Measurements from ENCODE around the gene DHX58. TPM values are rescaled to one million over a fixed set of nuclear protein-coding genes. Genes with fewer than 3 reads are reported as not detected.
A peak's percentile ranks its signal among the peaks of the same experiment; 100 is the strongest.

DHX58 gene
- polyA plus RNA-seq, 1 of the 3 experiments (the other 2 are of a cell fraction) = 1.2 TPM

DNA sequence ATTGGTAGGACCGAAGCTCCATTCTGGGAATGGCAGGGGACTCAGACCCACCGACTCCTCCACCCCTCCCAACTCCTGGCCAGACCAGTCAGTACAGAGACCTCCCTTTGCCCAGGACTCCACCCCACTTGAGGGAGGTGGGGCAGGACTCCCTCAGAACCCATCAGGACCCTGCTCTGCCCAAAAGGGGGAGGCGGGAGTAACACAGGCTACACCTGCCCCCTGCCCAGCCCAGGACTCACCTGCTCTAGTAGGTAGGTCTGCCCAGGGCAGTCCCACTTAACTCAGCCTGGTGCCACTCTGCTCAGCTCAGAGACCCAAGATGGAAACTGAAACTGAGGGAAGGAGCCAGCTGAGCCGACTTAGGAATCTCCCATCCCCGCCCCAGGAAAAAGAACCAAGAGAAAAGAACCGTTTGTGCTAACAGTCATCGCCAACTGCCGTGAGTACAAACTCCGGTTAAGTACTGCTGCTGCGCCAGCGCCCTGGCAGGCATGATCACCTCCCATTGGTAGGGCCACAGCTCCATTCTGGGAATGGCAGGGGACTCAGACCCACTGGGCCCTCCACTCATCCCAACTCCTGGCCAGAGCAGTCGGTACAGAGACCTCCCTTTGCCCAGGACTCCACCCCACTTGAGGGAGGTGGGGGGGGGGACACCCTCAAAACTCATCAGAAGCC, 503 bp downstream of the DHX58 start:
- Histone ChIP-seq H3K27me3 (ENCODE audit: insufficient read depth) (no peaks in the 10 kb centered on the region), H3K4me2 (no peak overlapping the region), H3K4me3 (ENCODE audit: low read depth in 2 of 2, low read length in 1 of 2) (no peak overlapping the region), H3K36me3 (replicated peaks in 1 of 2; ENCODE audit: control insufficient read depth in 1 of 2, insufficient read depth in 2 of 2, low read length in 1 of 2) (peaks cover 5 to 24% of the 10 kb centered on the region in 2 experiments), H3K9me3 (no peaks in the 10 kb centered on the region), H3K9me2 (no peaks in the 10 kb centered on the region), H4K20me1 (ENCODE audit: insufficient read depth) (no peaks in the 10 kb centered on the region), H3K9ac (no peak overlapping the region), H3K79me2 (ENCODE audit: insufficient read depth) (no peaks in the 10 kb centered on the region), H2AFZ (ENCODE audit: low read depth) (no peak overlapping the region), H3K4me1 (ENCODE audit: control insufficient read depth in 1 of 2, insufficient read depth in 2 of 2, low read depth in 1 of 2, low read length in 1 of 2) (peaks cover 0 to 11% of the 10 kb centered on the region in 2 experiments; a peak in 1 of 4 replicates), H3F3A (replicated peaks; ENCODE audit: insufficient read depth) (no peaks in the 10 kb centered on the region), H3K27ac (ENCODE audit: low read depth in 2 of 2, low read length in 1 of 2) (no peak overlapping the region)
- TF ChIP-seq RFX5 (IDR thresholded peaks at IDR 0.05; ENCODE audit: low read length) = no peak
- TF ChIP-seq, protein P1, sequence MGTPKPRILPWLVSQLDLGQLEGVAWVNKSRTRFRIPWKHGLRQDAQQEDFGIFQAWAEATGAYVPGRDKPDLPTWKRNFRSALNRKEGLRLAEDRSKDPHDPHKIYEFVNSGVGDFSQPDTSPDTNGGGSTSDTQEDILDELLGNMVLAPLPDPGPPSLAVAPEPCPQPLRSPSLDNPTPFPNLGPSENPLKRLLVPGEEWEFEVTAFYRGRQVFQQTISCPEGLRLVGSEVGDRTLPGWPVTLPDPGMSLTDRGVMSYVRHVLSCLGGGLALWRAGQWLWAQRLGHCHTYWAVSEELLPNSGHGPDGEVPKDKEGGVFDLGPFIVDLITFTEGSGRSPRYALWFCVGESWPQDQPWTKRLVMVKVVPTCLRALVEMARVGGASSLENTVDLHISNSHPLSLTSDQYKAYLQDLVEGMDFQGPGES (IDR thresholded peaks at IDR 0.05; ENCODE audit: low read depth, low read length) = no peak
- no peak for TF ChIP-seq RCOR1 (IDR thresholded peaks at IDR 0.05; ENCODE audit: low read length)
- no peak for TF ChIP-seq RXRA (IDR thresholded peaks at IDR 0.05; ENCODE audit: borderline replicate concordance, low read depth)
- TF ChIP-seq SIN3A (IDR thresholded peaks at IDR 0.05; ENCODE audit: borderline replicate concordance, low read depth, low read length) = no peak
- no peak for TF ChIP-seq ELF1 (IDR thresholded peaks at IDR 0.05)
- WGBS (ENCODE audit: low lambda C conversion rate) = 87% methylated on average over 5 of the region's 12 CpGs
- DNase-seq = no peak
- CTCF ChIA-PET = interaction anchor here (1.5 to 29.9 kb wide), 6 partner anchors 9 to 152 kb away, joined by 3 to 496 read pairs (median 9); partner anchors contain the start of genes DNAJC7, KAT2A and NKIRAS2
- POLR2A ChIA-PET = no interaction called here

DNA sequence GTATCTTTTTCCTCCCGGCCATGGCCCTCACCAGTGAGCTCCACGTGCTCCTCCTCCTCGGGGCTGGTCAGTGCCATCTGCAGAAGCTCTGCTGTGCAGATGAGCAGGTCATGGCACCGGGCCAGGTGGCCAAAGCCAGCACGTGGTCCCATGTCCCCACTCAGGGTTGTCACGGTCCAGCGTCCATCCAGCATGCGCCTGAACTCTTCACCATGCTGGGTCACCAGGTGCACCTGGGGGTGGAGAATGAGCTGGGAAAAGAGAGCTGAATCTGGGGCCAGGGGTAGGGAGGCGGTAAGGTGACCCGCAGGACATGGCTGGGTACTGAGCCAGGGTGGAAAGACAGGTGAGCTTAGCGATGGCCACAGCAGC, 1.3 kb downstream of the DHX58 start:
- 72% methylated on average over 7 of the region's 11 CpGs for WGBS (ENCODE audit: low lambda C conversion rate)
- POLR2A ChIA-PET = no interaction called here
- TF ChIP-seq GATA2 (CRISPR knock-in tag; IDR thresholded peaks at IDR 0.05) (no peak), TEAD4 (IDR thresholded peaks at IDR 0.05; ENCODE audit: borderline replicate concordance, insufficient read depth) (no peak), CHD2 (IDR thresholded peaks at IDR 0.05; ENCODE audit: low read length, partially characterized antibody) (no peak), POLR2AphosphoS5 (IDR thresholded peaks at IDR 0.05; ENCODE audit: low read depth, low read length) (no peak), EZH2phosphoT487 (IDR thresholded peaks at IDR 0.05; ENCODE audit: borderline replicate concordance, low read depth) (no peak), MEF2A (IDR thresholded peaks at IDR 0.05; ENCODE audit: borderline replicate concordance, low read depth) (no peak)
- TF ChIP-seq, protein P2, sequence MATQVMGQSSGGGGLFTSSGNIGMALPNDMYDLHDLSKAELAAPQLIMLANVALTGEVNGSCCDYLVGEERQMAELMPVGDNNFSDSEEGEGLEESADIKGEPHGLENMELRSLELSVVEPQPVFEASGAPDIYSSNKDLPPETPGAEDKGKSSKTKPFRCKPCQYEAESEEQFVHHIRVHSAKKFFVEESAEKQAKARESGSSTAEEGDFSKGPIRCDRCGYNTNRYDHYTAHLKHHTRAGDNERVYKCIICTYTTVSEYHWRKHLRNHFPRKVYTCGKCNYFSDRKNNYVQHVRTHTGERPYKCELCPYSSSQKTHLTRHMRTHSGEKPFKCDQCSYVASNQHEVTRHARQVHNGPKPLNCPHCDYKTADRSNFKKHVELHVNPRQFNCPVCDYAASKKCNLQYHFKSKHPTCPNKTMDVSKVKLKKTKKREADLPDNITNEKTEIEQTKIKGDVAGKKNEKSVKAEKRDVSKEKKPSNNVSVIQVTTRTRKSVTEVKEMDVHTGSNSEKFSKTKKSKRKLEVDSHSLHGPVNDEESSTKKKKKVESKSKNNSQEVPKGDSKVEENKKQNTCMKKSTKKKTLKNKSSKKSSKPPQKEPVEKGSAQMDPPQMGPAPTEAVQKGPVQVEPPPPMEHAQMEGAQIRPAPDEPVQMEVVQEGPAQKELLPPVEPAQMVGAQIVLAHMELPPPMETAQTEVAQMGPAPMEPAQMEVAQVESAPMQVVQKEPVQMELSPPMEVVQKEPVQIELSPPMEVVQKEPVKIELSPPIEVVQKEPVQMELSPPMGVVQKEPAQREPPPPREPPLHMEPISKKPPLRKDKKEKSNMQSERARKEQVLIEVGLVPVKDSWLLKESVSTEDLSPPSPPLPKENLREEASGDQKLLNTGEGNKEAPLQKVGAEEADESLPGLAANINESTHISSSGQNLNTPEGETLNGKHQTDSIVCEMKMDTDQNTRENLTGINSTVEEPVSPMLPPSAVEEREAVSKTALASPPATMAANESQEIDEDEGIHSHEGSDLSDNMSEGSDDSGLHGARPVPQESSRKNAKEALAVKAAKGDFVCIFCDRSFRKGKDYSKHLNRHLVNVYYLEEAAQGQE (IDR thresholded peaks at IDR 0.05; ENCODE audit: low read depth, low read length) = no peak
- TF ChIP-seq, protein P1 (IDR thresholded peaks at IDR 0.05; ENCODE audit: low read depth, low read length) = no peak
- Histone ChIP-seq H3K4me1 (ENCODE audit: control insufficient read depth in 1 of 2, insufficient read depth in 2 of 2, low read depth in 1 of 2, low read length in 1 of 2) (peaks cover 0 to 11% of the 10 kb centered on the region in 2 experiments; a peak in 1 of 4 replicates), H4K20me1 (ENCODE audit: insufficient read depth) (no peaks in the 10 kb centered on the region), H3K27ac (ENCODE audit: low read depth in 2 of 2, low read length in 1 of 2) (no peak overlapping the region), H3K4me3 (ENCODE audit: low read depth in 2 of 2, low read length in 1 of 2) (no peak overlapping the region), H2AFZ (ENCODE audit: low read depth) (no peak overlapping the region), H3K27me3 (ENCODE audit: insufficient read depth) (no peaks in the 10 kb centered on the region), H3K9me2 (no peaks in the 10 kb centered on the region), H3K9ac (no peak overlapping the region), H3K79me2 (ENCODE audit: insufficient read depth) (no peaks in the 10 kb centered on the region), H3K9me3 (no peaks in the 10 kb centered on the region), H3K4me2 (no peak overlapping the region), H3K36me3 (replicated peaks in 1 of 2; ENCODE audit: control insufficient read depth in 1 of 2, insufficient read depth in 2 of 2, low read length in 1 of 2) (peaks cover 3 to 22% of the 10 kb centered on the region in 2 experiments), H3F3A (replicated peaks; ENCODE audit: insufficient read depth) (no peaks in the 10 kb centered on the region)
- CTCF ChIA-PET = interaction anchor here (1.5 to 29.9 kb wide), 5 partner anchors 10 to 148 kb away, joined by 7 to 496 read pairs (median 10); partner anchors contain the start of genes DNAJC7, KAT2A and NKIRAS2
- DNase-seq = peak; percentile 51

Measured in SK-N-SH (cell line).